NCI-H2196 (cell line): ENCODE results near the gene PLBD2.
A peak's percentile ranks its signal among the peaks of the same experiment; 100 is the strongest.
"Not testable (repeated sequence)": the region's sequence is repeated elsewhere in the genome, so short reads cannot be mapped to it uniquely, and the experiment has no call there.

Experiments
- DNase-seq: peaks from one replicate; lab custom pipeline; 2025; ENCODE audit not compliant: unreplicated experiment; lab: John Stamatoyannopoulos, UW

PLBD2 gene

DNA sequence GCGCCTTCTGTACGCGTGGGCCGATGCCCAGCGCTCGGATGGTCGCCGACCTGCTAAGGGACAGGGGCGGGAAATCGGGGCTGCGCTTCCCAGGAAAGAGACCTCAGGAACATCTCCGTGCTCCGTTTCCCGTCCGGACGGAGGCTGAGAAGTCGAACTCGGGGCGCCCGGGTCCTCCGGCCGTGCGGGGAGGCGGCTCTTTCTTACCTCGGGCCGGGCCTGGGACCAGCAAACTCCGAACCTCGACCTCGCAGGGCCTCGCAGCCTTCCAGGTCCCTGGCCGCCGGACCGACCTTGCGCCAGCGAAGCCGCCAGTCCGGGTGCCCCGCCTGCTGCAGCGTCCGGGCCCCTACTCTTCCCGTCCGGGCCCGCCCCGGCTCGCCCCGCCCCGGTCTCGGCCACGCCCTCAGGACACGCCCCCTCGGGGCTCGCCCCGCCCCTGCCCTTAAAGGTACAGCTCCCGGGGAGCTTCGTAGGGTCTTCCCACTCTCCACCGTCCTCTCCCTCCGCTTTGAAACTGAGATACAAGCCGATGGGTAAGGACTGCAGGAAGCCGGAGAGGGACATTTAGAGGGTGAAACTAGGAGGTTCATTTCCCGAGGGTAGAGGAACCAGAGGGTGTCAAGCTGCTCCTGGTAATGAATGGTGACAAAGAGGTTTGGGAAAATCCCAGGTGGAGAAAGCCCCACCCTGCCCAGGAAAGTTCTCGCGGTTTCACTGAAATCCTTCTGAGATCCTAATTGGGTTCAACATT is 23.4 kb upstream of the PLBD2 start, which contains the start of gene SLC8B1:
SLC8B1 (minus strand) TSS at position 324 of the 754 bp plus-strand sequence. CDS start 2,231 bp downstream, outside the sequence.
- peak; percentile 76 for DNase-seq

DNA sequence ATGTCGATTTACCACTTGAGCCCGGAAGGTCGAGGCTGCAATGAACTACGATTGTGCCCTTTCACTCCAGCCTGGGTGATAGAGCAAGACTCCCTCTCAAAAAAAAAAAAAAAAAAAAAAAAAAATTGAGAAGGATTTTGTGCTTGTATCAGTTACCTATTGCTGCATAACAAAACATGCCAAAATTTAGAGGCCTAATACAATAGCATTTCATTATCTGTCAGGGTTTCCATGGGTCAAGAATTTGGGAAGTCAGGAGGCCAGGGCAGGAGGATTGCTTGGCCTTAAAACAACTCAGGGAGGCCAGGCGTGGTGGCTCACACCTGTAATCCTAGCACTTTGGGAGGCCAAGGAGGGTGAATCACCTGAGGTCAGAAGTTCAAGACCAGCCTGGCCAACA is 18.8 kb upstream of the PLBD2 start:
- DNase-seq = no peak

DNA sequence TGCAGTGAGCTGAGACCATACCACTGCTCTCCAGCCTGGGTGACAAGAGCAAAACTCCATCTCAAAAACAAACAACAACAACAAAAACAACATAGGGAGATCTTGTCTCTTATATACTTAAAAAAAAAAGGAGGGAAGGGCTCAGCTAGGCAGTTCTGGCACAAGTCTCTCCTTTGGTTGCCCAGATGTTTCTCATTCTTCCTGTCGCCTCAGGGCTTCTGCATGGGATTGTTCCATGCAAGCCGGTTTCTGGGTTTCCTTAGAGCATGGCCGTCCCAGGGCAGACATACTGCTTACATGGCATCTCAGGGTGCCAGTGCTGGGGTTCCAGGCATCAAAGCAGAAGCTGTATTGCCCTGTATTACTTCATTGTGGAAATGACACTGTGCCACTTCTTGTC is 18.3 kb upstream of the PLBD2 start:
- DNase-seq = no peak

DNA sequence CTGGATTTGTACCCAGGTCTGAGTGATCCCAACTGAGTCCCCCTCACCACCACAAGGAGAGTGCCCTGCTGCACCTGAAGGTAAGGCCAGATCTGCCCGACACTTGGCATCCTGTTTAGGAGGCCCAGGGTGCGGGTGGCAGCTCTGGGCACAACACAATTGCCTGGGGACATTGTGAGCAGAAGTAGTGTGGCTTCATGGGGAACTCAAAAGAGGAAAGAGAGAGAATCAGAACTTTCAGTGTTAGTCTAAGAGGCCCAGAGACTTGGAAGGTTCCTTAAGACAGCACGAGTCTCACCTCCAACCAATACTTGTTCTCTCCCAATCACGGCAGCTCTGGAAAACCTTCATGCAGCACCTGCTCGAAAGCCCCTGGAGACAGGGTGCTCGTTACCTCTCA is 16.9 kb upstream of the PLBD2 start:
- DNase-seq = no peak

DNA sequence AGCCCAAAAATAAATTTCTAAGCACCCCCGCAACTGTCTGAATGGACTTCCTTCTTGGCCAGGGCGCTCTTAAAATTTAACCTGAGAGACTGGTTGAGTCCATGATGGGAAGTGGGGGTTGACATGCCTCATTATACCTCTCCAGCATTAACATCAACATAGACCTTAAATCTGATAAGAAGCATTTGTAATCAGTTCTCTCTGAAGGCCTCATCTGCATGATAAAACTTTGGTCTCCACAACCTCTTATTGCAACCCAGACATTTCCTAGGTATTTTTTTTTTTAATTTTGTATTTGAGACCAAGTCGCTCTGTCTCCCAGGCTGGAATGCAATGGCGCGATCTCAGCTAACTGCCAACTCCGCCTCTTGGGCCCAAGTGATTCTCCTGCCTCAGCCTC is 13.1 kb upstream of the PLBD2 start:
- no peak for DNase-seq

DNA sequence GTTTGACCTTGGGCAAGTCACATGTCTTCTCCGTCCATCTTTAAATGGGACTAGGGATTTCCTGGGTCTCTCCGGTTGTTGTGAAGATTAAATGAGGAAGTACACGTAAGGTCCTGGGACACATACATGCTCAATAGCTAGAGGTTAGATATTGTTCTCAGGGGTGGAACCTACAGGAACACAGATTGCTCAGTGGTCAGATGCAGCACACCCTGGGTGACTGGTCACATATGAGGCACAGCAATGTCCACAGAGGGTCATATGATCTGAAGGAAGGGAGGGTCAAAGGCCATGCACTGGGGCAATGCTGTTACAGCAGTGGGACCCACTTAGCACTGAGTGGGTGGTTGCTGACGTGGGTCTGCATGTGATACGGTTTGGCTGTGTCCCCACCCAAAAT is 12.0 kb upstream of the PLBD2 start:
- DNase-seq = no peak

DNA sequence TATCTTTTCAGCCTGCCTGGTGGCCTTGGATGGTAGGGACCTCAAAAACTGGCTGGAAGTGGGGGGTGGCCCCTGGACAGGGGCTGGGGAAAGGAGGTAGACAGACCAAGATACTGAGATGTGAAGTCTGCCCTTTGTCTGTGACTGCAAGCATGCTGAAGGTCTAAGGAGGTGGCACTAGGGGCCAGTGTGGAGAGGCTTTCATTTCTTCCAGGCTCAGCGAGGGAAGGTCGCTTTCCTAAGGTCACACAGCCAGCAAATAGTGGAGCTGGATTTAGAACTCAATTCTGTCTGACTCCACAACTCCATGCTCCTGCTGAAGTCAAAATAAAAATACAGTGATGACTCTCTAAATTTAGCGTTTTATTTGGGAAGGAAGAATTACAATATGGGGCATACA is 11.3 kb upstream of the PLBD2 start:
- no peak for DNase-seq

DNA sequence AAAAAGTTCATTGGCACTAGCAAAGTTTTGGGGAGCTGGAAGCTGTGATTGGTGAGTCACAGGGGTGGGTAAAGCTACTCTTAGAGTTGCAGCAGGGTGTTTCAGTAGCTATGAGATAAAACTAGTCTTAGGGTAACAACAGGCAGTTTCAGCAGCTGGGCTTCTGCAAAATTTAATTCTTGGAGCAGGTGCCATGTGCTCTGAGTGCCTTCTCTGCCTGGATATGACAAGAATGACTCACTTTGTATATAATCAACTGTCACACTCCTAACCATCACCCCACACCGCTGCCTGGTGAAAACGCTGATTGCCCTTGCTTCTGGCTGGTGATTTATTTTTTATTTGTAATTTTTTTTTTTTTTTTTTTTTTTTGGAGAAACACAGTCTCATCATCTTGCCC is 10.5 kb upstream of the PLBD2 start:
- no peak for DNase-seq

DNA sequence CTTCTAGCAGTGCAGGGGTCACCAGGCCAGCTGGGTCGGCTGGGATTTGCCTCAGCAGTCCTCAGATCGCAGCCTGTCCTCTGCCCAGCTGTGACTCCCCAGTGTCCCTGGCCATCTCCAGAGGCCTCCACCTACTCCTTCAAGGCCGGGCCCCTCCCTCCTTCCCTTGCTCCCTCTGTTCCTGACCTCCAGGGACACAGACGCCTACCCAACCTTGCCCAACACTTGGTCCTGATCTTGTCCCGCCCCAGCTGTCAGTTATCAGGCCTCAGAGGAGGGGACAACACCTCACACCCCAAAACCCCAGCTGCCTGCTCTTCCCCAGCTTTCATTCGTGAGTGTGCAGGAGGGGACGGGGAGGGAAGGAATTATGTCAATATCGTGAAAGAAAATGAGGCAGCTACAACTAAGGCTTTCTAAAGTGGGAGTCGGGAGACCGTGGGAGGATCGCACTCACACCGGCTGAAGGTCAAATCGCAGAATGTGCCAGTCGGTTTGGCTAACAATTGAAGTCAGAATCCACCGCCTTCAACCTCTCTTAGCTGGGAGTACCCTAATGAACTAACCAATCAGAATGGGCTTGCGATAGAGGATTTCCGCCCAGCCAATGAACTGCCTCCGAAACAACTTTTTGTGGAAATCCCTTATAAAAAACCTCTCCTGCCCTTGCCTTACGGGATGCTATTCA is 9.4 kb upstream of the PLBD2 start:
- no peak for DNase-seq

DNA sequence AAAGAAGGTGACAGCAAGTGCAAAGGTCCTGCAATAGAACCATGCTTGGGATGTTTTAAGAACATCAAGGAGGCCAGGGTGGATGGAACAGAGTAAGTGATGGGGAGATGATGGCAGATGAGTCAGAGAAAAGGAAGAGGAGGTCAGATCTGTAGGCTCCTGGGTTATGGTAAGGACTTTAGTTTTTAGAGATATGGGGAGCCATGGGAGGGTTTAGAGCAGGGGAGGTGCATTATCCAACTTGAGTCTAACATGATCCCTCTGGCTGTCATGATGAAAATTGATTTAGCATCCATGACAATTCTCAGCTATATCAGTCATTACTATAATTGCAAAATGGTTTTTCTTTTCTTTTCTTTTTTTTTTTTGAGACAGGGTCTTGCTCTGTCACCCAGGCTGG is 7.3 kb upstream of the PLBD2 start:
- DNase-seq = no peak

DNA sequence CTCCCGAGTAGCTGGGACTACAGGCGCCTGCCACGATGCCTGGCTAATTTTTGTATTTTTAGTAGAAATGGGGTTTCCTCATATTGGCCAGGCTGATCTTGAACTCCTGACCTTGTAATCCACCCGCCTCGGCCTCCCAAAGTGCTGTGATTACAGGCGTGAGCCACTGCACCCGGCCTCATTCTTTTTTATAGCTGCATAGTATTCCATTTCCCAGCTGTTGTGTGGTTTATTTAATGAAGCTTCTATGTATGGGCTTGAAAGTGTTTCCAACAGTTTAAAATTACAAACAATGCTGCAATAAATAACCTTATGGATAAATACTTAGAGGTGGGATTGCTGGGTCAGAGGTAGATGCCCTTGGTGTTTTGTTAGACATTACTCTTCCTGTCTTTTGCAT is 4.2 kb upstream of the PLBD2 start:
- DNase-seq = not testable (repeated sequence)

DNA sequence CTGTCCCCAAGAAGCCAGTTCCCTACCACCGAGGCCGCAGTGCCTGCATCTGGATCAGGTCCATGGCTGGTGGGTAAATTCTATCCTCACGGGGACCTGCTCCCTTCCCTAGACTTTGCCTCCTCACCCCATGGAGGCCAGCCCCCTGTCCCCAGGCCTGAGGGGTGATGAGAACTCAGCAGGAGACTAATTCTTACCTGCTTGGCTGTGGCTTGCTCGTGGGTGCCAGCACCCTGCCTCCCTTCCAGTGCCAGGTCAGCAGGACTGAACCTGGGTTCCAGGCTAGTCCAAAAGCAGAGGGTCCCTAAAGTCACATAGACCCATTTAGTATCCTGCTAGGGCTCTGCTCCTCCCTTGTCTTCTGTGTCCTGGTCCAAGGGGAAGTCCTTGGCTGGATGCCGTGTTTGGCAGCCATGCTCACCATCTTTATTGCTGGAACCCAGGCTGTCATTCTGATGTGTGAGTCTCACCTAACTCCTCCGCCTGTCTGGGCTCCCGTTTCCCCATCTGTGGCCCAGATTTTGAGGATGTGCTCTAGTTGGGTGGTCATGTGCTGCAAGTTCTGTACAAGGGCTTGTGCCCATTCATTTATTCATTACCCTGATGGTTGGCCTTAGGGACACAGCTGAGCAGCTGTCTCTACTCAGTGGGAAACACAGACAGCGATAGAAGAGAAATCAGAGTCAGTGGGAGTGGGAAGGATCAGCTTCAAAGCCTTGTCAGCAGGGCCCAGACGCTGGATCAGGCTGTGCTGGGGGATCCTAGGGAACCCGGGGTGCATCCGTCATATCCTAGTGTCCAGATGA is 949 bp downstream of the PLBD2 start:
- no peak for DNase-seq

DNA sequence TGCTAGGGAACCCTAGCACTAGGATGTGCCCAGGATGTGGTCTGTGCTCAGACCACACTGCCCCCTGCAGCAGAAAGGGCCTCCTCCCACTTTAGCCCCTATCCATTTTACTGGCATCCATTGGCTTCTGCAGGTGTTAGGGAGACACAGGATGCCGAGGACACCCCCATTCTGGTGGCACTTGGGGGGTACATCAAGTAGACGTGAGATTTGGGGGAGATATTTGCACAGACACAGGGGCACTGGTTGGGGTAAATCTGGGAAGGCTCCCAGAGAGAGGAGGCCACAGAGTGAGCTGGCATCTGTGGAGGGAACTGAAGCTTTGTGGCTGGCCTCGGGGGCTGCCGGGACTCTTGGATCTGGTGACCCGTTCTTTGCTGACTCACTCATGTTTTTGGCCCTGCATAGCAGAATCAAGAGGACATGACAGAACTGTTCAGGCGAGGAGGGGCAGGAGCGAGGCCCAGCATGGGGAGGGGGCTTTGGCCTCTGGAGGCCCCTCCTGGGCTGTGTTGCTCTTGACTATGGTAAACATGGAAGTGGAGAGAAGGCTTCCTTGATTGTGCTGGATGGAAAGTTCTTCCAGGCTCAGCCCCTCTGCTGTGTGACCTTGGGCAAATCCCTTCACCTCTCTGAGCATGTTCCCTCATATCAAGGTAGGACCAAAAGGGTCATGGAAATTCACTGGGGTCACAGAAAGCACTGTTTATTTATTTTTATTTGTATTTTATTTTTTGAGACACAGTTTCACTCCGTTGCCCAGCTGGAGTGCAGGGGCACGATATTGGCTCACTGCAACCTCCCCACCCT is 1.8 kb downstream of the PLBD2 start:
- DNase-seq = no peak

DNA sequence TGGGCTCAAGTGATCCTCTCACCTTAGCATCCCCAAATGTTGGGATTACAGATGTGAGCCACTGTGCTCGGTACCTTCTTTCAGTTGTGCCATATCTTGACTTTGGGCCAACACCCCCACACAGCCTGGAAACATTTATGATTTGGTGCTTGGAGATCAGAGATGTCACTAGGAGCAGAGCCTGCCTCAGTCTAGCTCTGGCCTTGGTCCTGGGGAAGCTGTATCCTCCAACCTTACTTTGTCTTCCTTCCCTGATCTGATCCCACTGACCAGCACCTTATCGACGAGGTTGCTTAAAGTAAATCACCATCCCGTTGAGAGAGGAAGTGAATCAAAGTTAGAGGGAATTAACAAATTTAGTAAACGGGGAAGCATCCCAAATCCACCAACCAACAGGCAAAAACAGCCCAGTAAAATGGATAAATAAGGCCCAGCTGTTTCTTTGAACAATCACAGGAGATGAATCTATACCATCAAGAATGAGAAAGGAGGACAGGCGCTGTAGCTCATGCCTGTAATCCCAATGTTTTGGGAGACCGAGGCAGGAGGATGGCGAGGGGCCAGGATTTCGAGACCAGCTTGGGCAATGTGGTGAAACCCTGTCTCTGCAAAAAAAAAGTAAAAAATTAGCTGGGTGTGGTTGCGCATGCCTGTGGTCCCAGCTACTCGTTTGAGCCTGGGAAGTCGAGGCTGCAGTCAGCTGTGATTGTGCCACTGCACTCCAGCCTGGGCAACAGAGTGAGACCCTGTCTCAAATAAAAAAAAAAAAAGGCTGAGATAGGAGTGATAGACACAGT is 3.4 kb downstream of the PLBD2 start:
- no peak for DNase-seq

DNA sequence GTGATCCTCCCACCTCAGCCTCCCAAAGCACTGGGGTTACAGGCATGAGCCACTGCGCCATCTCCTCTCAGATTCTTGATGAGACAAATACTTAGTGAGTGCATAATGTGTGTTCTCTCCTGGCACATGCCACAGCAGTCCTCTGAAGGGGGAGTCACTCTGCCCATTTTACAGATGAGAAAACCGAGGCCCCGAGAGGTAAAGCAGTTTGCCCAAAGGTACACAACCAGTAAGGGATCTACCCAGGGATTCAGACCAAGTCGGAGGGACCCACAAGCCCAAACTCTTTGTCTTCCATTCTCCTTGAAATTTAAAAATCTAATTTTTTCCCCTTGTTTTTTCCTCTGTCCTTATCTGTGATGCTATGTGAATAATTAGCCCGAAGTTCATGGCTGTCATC is 6.3 kb downstream of the PLBD2 start:
- DNase-seq = no peak

DNA sequence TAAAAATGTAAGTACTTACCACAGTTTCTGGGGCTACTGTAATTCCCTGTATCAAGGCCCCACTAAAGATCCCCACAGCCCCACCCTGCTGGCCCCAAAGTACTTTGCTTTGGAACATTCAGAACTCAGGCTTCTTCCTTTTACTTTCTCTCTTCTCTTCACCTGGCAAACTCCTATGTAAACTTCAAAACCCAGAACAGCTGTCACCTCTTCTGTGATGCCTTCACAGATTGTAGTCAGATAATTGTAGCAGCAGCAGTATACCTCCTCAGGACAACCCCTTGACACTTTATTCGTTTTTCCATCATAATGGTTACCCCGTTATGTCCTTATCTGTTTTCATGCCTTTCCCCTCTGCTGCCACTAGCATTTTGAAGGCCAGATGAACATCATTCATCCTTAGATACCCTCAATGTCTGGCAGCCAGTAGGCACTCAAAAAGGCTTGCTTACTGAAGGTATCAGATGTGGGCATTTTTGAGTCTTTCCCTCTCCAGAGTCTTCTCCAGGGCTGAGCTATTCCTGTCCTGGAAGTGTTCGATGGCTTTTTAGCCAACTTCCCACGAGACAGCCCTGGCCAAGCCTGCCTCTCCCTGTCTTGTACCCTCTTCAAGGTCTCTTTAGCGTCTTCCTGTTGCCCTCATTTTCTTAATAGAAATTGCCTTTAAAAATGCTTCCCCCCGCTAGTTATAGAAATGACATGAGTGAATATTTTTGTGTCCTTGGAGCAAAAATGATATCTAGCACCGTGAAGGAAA is 7.4 kb downstream of the PLBD2 start:
- no peak for DNase-seq

DNA sequence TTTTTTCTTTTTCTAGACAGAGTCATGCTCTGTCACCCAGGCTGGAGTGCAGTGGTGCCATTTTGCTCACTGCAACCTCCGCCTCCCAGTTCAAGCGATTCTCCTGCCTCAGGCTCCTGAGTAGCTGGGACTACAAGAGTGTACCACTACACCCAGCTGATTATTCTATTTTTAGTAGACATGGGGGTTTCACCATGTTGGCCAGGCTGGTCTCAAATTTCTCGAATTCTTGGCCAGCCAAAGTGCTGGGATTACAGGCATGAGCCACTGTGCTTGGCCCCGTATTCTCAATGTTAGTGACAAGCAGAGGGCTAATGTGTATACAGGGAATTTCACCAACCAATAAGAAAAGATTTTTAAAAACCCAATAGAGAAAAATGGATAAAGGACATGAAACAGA is 8.4 kb downstream of the PLBD2 start:
- DNase-seq = no peak

DNA sequence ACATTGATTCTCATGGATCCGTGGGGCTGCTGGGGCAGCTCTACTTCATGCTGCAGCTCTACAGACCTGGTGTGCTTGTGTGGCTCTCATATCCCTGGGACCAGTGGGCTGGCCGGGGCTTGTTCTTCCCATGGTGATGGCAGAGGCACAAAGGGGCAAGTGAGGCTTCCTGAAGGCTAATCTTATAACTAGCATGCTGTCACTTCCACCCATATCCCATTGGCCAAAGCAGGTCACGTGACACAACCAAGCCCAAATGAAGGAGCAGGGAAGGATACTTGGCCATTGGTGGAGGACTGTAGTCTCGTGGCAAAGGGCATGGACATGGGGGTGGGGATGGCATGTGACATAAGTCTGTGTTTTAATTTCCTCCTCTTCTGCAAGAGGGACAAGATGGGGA is 9.9 kb downstream of the PLBD2 start:
- DNase-seq = no peak

DNA sequence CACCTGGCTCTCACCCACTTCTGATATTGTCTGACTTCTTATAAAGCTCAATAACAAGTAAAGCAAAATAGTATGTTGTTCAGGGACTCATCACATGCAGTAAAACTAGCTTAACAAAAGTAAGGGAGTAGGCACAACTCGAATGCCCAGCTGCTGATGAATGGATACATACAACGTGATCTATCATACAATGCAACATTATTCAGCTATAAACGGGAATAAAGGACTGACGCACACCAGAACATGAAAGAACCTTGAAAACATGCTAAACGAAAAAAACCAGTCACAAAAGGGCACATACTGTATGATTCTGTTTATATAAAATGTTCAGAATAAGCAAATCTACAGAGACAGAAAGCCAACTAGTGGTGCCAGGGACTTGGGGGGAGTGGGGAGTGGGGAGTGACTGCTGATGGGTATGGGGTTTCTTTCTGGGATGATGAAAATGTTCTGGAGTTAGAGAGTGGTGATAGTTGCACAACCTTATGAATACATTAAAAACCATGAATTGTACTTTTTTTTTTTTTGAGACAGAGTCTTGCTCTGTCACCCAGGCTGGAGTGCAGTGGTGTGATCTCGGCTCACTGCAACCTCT is 11.1 kb downstream of the PLBD2 start:
- DNase-seq = no peak
